NB4 (cell line): Measurements from ENCODE around the gene LAMA4.
A peak's percentile ranks its signal among the peaks of the same experiment; 100 is the strongest.

Experiments used
- DNase-seq: peaks from one replicate; pipeline ENCODE4 v3.0.0; 2010; ENCODE audit warnings: low read depth
- H3K4me3 ChIP-seq: one replicate; pipeline ENCODE4 v1.5.1; 2011; ENCODE audit warnings: mild to moderate bottlenecking, low read depth, low read length, moderate library complexity
- MYC ChIP-seq: IDR thresholded peaks from 2 replicates; pipeline ENCODE4 v1.6.1; 2011; ENCODE audit warnings: low read depth, low read length
- POLR2A ChIP-seq: IDR thresholded peaks from 2 replicates; pipeline ENCODE4 v1.6.1; 2011; ENCODE audit warnings: mild to moderate bottlenecking; ENCODE audit not compliant: insufficient read length; ENCODE audit errors: extremely low read depth
- TF ChIP-seq, protein P1 (sequence below): IDR thresholded peaks from 2 replicates; pipeline ENCODE4 v1.6.1; 2011; ENCODE audit warnings: low read depth, low read length
- TF ChIP-seq, protein P2 (sequence below): IDR thresholded peaks from one replicate; pipeline ENCODE4 v1.5.1; 2012; ENCODE audit warnings: low read depth, low read length

LAMA4 gene

DNA sequence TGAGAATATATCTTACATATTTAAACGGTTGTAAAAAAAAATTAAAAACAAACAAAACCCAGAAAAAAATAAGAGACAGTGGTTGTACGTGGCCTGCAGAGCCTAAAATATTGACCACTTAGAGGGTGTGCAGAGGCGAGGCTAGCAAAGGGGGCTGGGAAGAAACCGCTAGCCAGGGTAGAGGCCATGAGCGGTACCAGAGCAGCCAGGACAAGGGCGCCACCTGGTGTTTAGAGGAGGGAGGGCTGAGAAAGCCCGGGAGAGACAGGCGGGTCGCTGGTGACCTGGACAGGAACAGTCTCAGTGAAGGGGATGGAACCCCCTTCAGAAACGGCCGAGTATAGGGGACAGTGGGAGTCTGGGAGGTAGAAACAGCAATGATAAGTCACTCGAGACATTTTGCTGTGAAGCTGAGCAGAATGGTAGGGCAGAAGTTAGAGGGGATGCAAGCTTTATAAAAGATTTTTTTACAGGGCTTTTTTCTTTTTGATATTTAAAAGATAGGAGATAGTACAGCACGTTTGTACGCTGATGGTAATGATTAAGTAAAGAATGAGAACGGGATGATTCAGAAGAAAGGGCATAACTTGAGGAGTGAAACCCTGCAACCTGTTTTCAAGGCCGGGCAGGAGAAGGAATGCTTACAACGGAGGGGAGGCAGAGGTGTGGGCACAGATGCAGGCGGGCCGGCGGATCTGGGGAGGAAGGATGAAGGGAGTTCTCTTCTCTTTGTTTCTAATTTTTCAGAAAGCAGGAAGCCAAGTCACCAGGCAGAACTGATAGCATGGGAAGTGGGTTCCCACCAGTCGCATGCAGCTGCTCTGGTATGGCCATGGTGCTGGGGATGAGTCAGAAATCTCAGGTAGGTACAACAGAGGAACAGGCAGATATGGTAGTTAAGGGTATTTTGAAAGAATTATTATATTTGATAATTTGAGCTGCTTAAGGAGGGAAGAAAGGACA is 90.8 kb downstream of the LAMA4 start:
- peak; percentile 70 for DNase-seq
- no peak overlapping the region for H3K4me3 ChIP-seq
- TF ChIP-seq, protein P1, sequence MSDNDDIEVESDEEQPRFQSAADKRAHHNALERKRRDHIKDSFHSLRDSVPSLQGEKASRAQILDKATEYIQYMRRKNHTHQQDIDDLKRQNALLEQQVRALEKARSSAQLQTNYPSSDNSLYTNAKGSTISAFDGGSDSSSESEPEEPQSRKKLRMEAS: peak; percentile 18; the same call in 1 of the 2 replicates
- TF ChIP-seq, protein P2, sequence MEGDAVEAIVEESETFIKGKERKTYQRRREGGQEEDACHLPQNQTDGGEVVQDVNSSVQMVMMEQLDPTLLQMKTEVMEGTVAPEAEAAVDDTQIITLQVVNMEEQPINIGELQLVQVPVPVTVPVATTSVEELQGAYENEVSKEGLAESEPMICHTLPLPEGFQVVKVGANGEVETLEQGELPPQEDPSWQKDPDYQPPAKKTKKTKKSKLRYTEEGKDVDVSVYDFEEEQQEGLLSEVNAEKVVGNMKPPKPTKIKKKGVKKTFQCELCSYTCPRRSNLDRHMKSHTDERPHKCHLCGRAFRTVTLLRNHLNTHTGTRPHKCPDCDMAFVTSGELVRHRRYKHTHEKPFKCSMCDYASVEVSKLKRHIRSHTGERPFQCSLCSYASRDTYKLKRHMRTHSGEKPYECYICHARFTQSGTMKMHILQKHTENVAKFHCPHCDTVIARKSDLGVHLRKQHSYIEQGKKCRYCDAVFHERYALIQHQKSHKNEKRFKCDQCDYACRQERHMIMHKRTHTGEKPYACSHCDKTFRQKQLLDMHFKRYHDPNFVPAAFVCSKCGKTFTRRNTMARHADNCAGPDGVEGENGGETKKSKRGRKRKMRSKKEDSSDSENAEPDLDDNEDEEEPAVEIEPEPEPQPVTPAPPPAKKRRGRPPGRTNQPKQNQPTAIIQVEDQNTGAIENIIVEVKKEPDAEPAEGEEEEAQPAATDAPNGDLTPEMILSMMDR: peak; percentile 97
- TF ChIP-seq MYC (no peak), POLR2A (no peak)

GRCh38 chr6:112160745-112161144 is 93.6 kb downstream of the LAMA4 start:
- no peak overlapping the region for H3K4me3 ChIP-seq
- no peak for DNase-seq
- TF ChIP-seq POLR2A: no peak
- no peak for TF ChIP-seq MYC
- TF ChIP-seq, protein P2: no peak
- TF ChIP-seq, protein P1: no peak

GRCh38 chr6:112156668-112157067 is 97.7 kb downstream of the LAMA4 start:
- TF ChIP-seq, protein P2: no peak
- TF ChIP-seq, protein P1: no peak
- TF ChIP-seq MYC (no peak), POLR2A (no peak)
- no peak overlapping the region for H3K4me3 ChIP-seq
- DNase-seq: no peak

DNA sequence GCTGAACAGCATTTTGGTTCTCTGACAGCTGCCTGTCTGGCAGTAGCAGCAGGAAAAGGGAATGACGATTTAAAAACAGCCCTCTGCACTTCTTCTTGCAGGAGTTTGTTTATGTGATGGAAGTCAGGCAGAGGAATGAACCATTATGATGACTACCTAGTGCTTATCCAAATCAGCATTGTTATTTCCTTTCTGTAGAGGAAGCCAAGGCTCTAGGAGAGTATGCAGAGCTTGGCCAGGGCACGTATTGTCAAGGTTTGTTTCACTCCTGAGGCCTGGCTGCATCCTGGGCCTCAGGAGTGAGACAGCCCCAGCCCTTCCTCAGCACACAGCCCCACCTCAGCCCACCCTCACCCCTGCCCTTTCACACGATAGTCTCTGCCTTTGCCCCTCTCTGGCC is 98.5 kb downstream of the LAMA4 start:
- DNase-seq: no peak

GRCh38 chr6:112154711-112155110 is 99.7 kb downstream of the LAMA4 start:
- no peak for DNase-seq
- TF ChIP-seq, protein P1: no peak

More for the DNA sequence above, 98.5 kb downstream of the LAMA4 start:
- no peak overlapping the region for H3K4me3 ChIP-seq
- TF ChIP-seq POLR2A: no peak

DNA sequence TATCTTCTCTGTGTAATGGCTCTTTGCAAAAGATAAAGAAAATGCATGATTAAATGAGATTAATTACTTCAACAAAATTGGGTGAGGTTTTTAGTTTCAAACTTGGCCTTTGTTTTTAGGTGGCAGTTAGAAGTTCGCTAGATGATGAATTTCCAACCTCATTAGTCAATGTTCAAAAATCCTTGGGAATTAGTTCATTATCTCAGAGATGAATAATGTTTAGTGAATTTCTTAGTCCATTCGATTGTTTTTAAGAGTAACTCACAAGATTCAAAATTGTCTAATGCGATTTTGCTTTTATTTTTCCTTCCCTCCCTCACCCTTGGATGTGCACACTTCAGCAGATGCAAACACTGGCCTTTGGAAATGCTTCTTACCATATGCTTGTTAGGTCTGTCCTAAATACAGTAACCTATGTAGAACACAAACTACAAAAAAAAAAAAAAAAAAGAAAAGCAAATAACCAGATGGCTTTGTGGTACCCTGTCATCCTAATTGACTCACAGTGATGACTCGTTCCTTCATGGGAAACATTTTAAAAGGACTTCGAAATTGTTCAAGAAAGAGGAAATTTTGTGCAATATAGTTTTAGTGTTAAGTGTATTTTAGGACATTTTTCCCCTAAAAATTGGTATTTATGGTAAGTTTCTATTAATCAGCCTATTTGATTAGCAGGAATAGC is 100.3 kb downstream of the LAMA4 start:
- TF ChIP-seq, protein P1: no peak
- TF ChIP-seq, protein P2: no peak
- no peak for TF ChIP-seq POLR2A
- no peak for TF ChIP-seq MYC
- H3K4me3 ChIP-seq: no peak overlapping the region
- peak; percentile 40 for DNase-seq

More at GRCh38 chr6:112154711-112155110, 99.7 kb downstream of the LAMA4 start:
- H3K4me3 ChIP-seq: no peak overlapping the region
